GM19452 (cell line): ENCODE measurements around the gene GALNT10.

Source experiments
- ATAC-seq: cut with Tn5 transposase; IDR thresholded peaks from one replicate; pipeline ENCODE4 v1.9.1; 2021; ENCODE audit not compliant: unreplicated experiment

Gene GALNT10

DNA sequence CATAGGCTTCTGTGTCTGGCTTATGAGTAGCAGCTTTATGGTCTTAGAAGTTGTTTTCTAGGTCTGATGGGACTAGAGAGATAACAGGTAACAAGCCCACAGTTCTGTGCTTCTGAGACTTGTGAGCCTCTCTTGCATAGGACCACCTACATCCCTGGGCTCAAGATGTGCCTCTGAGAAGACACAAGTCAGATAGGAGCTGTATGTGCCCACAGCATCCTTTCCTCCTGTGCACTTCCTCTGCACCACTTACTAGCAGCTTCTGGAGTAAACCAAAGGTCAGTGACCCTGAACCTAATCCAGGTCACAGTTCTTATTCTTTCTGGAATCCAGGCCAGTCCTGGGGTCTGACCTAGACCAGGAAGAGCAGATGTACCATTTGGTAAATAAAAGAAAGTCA lies 40.0 kb downstream of the GALNT10 start:
- ATAC-seq = no peak

- no peak for ATAC-seq
Observed at GRCh38 chr5:154234551-154234950, 44.0 kb downstream of the GALNT10 start.

- ATAC-seq = no peak
Observed at GRCh38 chr5:154236011-154236410, 45.5 kb downstream of the GALNT10 start.

DNA sequence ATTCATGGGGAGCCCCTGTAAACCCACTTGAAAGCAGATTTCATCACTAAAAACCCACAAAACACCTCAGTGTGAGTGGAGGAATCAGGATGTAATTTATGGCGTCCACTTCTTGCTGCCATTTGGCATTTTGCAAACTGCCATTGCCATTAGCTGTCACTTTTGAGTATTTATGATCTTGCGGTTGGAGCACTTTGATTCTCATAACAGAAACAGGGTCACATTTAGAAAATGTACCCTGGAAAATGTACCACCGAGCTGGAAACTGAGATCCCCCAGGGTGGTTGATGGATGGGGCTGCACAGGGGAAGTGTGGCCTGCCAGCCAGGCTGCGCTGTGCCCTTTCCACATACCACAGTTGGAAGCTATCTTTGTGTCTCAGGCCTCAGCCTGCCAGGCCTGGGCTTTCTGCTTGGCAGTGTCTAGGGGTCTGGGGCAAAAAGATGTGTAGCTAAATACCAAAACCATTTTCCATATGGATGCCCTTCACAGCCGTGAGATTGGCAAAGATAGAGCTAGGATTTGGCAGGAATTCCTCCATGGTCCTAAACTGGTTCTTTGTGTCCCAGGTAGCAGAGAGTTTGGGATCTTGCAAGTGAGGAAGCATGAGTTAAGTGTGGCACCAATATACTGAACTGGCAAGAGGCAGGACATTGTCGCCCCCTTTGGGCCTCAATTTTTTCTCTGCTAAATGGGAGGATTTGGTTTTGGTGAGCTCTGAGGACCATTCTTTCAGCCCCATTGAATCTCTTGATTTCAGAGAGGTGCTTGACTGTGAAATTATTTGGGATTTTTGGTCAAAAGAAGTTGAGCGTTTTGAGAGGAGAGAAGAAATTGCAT lies 46.2 kb downstream of the GALNT10 start:
- ATAC-seq = no peak

DNA sequence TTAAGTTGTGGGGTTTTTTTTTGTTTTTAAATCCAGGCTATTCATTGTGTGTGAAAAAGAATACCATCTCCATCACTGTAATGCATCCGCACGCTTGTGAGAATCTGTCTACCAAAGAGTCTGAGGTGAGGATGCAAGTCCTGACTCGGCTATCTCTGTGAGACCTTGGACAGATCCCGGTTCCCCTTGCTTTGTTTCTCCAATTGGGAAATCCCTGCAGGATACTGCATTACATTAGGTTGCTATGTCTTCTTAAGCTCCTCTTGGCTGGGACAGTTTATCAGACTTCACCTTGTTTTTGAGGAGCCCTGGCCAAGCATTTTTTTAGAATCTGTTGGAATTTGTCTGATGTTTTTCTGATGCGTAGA lies 46.8 kb downstream of the GALNT10 start:
- ATAC-seq = no peak

GRCh38 chr5:154237946-154238345 lies 47.4 kb downstream of the GALNT10 start:
- ATAC-seq = no peak

DNA sequence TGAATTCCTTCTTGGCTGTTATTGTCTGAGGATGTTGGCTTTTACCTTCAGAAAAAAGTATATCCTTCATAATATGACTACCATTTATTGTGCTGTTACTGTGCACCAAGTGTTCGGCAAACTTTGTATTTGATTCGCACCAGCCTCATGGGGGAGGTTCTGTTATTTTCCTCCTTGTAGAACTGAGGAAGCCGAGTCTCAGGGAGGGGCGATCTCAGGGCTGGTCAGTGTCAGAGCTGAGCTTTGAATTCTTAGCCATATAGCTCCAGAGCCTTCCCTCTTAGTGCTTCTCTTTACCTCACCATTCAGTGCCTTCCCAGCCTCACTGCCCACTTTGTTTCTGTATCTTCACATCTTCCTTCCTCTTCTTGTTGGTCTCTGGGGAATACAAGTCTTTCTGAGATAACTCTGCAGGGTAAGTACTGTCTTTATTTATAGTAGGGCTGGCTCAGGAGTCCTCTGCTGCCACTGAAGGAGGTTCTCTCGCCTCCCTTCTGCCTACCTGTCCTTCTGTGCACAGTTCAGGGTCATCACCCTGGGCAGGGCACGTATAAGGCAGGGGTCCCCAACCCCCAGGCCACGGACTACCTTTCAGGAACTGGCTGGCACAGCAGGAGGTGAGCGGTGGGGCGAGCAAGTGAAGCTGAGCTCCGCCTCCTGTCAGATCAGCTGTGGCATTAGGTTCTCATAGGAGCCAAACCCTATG lies 48.4 kb downstream of the GALNT10 start:
- peak; percentile 63 for ATAC-seq

- no peak for ATAC-seq
Observed at GRCh38 chr5:154240595-154240994, 50.1 kb downstream of the GALNT10 start.

DNA sequence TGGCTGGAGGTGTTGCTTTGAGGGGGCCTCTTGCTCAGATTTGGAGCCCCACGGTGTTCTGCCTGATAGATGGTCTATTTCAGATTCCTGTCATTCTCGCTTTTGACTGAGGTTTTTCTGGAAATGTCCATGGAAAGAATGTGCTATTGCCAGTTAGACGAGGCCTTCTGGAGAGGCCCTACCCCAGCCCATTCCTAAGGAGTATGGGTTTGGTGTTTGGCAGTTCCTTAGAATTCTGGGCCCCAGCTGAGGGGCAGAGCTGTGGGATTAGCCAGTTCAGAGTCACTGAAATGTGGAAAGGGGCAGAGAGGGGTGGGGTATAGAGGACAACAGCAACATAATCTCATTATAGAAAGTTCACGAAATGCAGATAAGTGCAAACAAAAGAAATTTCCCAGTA lies 50.5 kb downstream of the GALNT10 start:
- ATAC-seq = no peak

DNA sequence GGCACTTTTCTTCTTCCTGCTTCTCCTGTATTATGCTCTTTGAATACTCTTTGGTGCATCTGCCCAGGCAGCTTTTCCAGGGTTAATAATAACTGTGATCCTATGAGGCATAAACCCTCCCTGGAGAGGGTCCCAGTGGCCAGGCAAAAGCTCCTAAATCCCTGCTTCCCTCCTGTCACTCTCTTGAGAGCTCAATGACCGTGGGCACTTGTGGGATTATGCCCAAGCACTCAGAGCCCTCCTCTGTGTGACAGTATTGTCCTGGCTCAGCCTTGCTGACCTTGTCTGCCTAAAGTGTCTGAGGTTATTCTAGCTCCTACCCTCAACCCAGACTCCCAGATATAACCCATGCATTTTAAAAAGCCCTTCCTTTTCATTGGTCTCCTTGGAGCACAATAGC lies 51.9 kb downstream of the GALNT10 start:
- ATAC-seq = no peak

- no peak for ATAC-seq
Observed at GRCh38 chr5:154242964-154243376, 52.4 kb downstream of the GALNT10 start.

DNA sequence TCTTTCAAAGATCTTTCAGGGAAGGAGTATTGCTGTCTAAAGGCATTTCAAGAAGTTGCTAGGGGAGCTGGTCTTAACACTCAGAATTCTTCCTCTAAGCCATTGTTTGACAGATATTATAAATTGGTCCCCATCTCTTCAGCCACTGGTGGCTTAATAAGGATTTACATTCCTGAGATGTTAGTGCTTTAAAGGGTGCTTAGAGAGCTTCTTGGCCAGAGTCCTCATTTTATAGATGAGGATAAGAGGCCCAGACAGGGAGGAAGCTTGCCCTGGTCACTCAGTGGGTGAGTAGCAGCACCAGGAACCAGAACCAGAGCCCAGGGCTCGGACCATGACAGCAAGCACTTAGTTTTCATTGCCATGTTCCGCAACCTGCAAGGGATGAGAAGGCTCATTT lies 53.2 kb downstream of the GALNT10 start:
- ATAC-seq = no peak

DNA sequence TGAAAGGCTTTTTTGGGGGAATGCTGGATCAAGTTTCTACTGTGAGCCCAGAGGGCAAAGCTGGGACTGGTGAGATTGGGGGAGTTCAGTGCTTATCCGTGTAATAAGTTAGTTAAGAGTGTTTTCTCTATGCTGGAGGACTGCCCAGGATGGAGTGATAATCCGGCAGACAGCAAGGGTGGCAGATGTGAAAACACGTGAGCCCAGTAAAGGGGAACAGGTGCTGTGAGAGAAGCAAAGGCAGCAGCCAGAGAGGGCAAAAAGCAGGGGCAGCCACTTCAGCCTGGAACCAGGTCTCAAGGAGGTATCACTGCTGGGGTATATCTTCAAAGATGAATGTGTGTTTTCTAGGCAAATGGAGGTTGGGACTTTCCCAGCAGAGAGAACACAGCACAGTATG lies 53.9 kb downstream of the GALNT10 start:
- ATAC-seq = no peak

- no peak for ATAC-seq
Observed at GRCh38 chr5:154248691-154249090, 58.2 kb downstream of the GALNT10 start.

GRCh38 chr5:154249826-154250225 lies 59.3 kb downstream of the GALNT10 start:
- no peak for ATAC-seq

DNA sequence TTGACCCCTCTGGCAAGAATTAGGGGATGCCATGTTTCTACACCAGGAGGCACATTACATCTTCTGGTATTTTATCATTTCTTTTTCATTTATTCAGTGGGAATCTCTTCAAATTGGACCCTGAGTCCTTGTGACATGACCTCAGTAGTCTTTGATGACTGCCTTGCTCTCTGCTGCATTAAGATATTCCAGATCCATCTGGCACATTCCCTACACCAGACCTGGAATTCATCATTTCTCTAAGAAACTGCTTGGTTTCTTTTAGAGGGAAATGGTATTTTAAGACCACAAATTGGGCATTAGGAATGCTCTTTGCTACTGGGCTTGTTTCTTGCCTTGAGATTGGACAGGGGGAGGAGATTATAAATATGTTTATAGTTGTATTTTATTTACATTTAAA lies 61.0 kb downstream of the GALNT10 start:
- ATAC-seq = no peak

DNA sequence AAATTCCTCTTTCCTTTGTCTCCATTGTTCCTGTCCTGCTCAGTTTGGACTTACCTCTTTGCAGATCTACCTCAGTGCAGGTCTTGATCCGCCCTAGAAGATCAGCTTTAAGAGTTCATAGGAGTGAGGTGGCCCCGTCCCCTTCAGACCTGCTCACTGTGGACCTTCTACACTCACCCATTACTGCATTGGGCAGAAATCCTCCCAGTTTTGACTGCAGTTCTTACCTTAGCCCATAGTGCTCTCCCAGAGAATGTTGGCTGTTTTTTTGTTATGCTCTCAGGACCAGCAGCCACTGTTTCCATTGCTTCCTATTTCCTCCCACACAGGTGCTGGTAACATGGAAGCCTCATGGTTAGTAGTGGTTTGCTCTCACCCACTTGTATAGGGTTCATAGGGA lies 63.3 kb downstream of the GALNT10 start:
- ATAC-seq = no peak

DNA sequence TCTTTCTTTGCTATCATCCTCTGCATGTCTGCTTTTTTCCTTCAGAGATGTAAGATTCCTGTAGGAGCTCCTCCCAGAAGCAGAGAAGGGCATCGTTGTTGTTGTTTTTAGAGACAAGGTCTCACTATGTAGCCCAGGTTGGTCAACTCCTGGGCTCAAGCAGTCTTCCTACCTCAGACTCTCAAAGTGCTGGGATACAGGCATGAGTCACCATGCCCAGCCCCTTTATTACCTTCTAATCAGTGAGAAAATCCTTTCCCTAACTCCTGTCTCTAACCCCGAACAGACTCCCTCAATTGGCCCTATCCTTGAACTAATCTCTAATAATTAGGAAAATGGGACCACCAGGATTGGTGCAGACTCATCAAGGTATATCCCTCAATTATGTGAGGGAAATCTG lies 64.4 kb downstream of the GALNT10 start:
- no peak for ATAC-seq

- no peak for ATAC-seq
Observed at GRCh38 chr5:154257046-154257445, 66.5 kb downstream of the GALNT10 start.

GRCh38 chr5:154258531-154259217 lies 68.1 kb downstream of the GALNT10 start:
- no peak for ATAC-seq

GRCh38 chr5:154260224-154260927 lies 69.8 kb downstream of the GALNT10 start:
- ATAC-seq = no peak
